Keratinocyte (primary cell): ENCODE results near the gene PTPRD. TPM values are rescaled to one million over a fixed set of nuclear protein-coding genes. Genes with fewer than 3 reads are reported as not detected.

ENCODE experiments used
- DNase-seq: peaks from one replicate; pipeline ENCODE4 v3.0.0-alpha.2; 2011; ENCODE audit warnings: low read depth, missing footprints, low spot score
- FAIRE-seq: peaks from 2 replicates; lab custom pipeline; 2011; peaks lifted over from hg19 to GRCh38; lab: Jason Lieb, UNC
- H2AFZ ChIP-seq: 2 replicates; pipeline ENCODE4 v1.6.0; 2012; ENCODE audit warnings: low read length, control low read depth, inconsistent platforms; ENCODE audit not compliant: control insufficient read depth
- H3K27ac ChIP-seq: 2 replicates; pipeline ENCODE4 v1.5.1; 2011; ENCODE audit warnings: low read length; ENCODE audit not compliant: control insufficient read depth, insufficient read depth
- H3K27me3 ChIP-seq: 3 replicates; pipeline ENCODE4 v1.6.0; 2011; ENCODE audit warnings: low read length; ENCODE audit not compliant: control insufficient read depth, insufficient read depth; ENCODE audit errors: extremely low read depth
- H3K36me3 ChIP-seq, 2 experiments: 2 replicates in 1 of 2; 3 replicates in 1 of 2; pipeline ENCODE4 v1.5.1; 2011; ENCODE audit warnings: low read length in 2 of 2, mild to moderate bottlenecking in 1 of 2; ENCODE audit not compliant: control insufficient read depth in 2 of 2, insufficient read depth in 2 of 2; ENCODE audit errors: extremely low read depth in 1 of 2
- H3K4me1 ChIP-seq: 3 replicates; pipeline ENCODE4 v1.5.1; 2011; ENCODE audit warnings: low read length; ENCODE audit not compliant: control insufficient read depth, insufficient read depth; ENCODE audit errors: extremely low read depth
- H3K4me2 ChIP-seq: 3 replicates; pipeline ENCODE4 v1.6.0; 2011; ENCODE audit warnings: low read depth, low read length; ENCODE audit not compliant: control insufficient read depth, insufficient read depth; ENCODE audit errors: extremely low read depth
- H3K4me3 ChIP-seq, 3 experiments: fragments of 200-600 bp in 1 of 3; sonication (generic) in 1 of 3; 2 replicates in 2 of 3; 3 replicates in 1 of 3; pipeline ENCODE4 v1.5.1; 2011 to 2016; ENCODE audit warnings: low read length in 3 of 3, mild to moderate bottlenecking in 3 of 3, control low read depth in 2 of 3, inconsistent platforms in 1 of 3, low read depth in 1 of 3, mixed read lengths in 1 of 3, mixed run types in 1 of 3, moderate library complexity in 1 of 3; ENCODE audit not compliant: control insufficient read depth in 2 of 3, insufficient read depth in 2 of 3; ENCODE audit errors: extremely low read depth in 1 of 3
- H3K79me2 ChIP-seq: 2 replicates; pipeline ENCODE4 v1.6.0; 2012; ENCODE audit warnings: low read length; ENCODE audit not compliant: control insufficient read depth, insufficient read depth
- H3K9ac ChIP-seq: 3 replicates; pipeline ENCODE4 v1.6.0; 2011; ENCODE audit warnings: low read length; ENCODE audit not compliant: control insufficient read depth, insufficient read depth; ENCODE audit errors: extremely low read depth
- H3K9me1 ChIP-seq: 3 replicates; pipeline ENCODE4 v1.6.0; 2011; ENCODE audit warnings: low read length; ENCODE audit not compliant: control insufficient read depth, insufficient read depth; ENCODE audit errors: extremely low read depth
- H3K9me3 ChIP-seq: 2 replicates; pipeline ENCODE4 v1.5.1; 2012; ENCODE audit warnings: low read depth, low read length; ENCODE audit not compliant: control insufficient read depth
- H4K20me1 ChIP-seq: 3 replicates; pipeline ENCODE4 v1.6.0; 2011; ENCODE audit warnings: low read length; ENCODE audit not compliant: control insufficient read depth, insufficient read depth; ENCODE audit errors: extremely low read depth
- CTCF ChIP-seq, 3 experiments: IDR thresholded peaks in 1 of 3; conservative IDR thresholded peaks in 1 of 3; optimal IDR thresholded peaks in 1 of 3; 2 replicates in 2 of 3; 3 replicates in 1 of 3; pipeline versions ENCODE3 to v1.5.1; 2011; ENCODE audit warnings: low read length in 3 of 3, mild to moderate bottlenecking in 3 of 3, moderate library complexity in 2 of 3, control low read depth in 1 of 3, inconsistent platforms in 1 of 3; ENCODE audit not compliant: insufficient read depth in 2 of 3; ENCODE audit errors: extremely low read depth in 1 of 3
- EZH2 ChIP-seq: IDR thresholded peaks from one replicate; pipeline ENCODE4 v1.6.1; 2012; ENCODE audit warnings: inconsistent platforms, mild to moderate bottlenecking, low read length, moderate library complexity
- dilution Hi-C: fragments of 300-500 bp; cut with MboI; formaldehyde crosslinking; loops from one replicate; pipeline ENCODE4 v1.7.0; 2020; ENCODE audit warnings: low sequenced_read_pairs; ENCODE audit not compliant: extremely low pct_ligation_motif_present
- polyA plus RNA-seq, 5 experiments: library from polyadenylated mRNA; depleted of rRNA in 3 of 5; stranded (reverse) in 3 of 5; stranded (forward) in 1 of 5; unstranded in 1 of 5; fragments of >200 nt; gene quantifications; 1 replicate in 1 of 5; 2 replicates in 3 of 5; 3 replicates in 1 of 5; pipeline versions ENCODE4 v1.2.1 to v1.2.3, GENCODE V29; 2011 to 2012; ENCODE audit warnings: missing spikeins in 2 of 5, low read depth in 1 of 5, low replicate concordance in 1 of 5

Gene PTPRD
- polyA plus RNA-seq, 1 donor (not counting 4 experiments of a cell fraction or from before 2014, with no cell fraction given) = 0.10 TPM

GRCh38 chr9:8570776-8571175, 2042.0 kb downstream of the PTPRD start:
- no peak overlapping the region for H3K4me2 ChIP-seq
- no peak overlapping the region for H3K9ac ChIP-seq
- H3K79me2 ChIP-seq = no peaks in the 10 kb centered on the region
- H3K27ac ChIP-seq = no peak overlapping the region
- no peaks in the 10 kb centered on the region for H4K20me1 ChIP-seq
- FAIRE-seq (no peak), DNase-seq (no peak)
- no peaks in the 10 kb centered on the region for H3K27me3 ChIP-seq
- dilution Hi-C loops = no loop called here
- no peak for TF ChIP-seq EZH2
- no peak for TF ChIP-seq CTCF (optimal IDR thresholded peaks at IDR 0.05 in 1 of 3, IDR thresholded peaks at IDR 0.05 in 1 of 3, conservative IDR thresholded peaks at IDR 0.05 in 1 of 3; ENCODE audit: extremely low read depth in 1 of 3, insufficient read depth in 2 of 3, low read length in 3 of 3)
- H3K4me1 ChIP-seq = no peaks in the 10 kb centered on the region
- H3K4me3 ChIP-seq = no peak overlapping the region
- no peaks in the 10 kb centered on the region for H3K9me1 ChIP-seq
- H2AFZ ChIP-seq = no peak overlapping the region
- no peaks in the 10 kb centered on the region for H3K9me3 ChIP-seq
- H3K36me3 ChIP-seq = no peaks in the 10 kb centered on the region

GRCh38 chr9:8569823-8570222, 2043.0 kb downstream of the PTPRD start:
- Histone ChIP-seq H3K4me1 (no peaks in the 10 kb centered on the region), H3K9me3 (no peaks in the 10 kb centered on the region), H3K27ac (no peak overlapping the region), H3K27me3 (no peaks in the 10 kb centered on the region), H3K36me3 (no peaks in the 10 kb centered on the region), H3K4me3 (no peak overlapping the region), H4K20me1 (no peaks in the 10 kb centered on the region), H2AFZ (no peak overlapping the region), H3K9me1 (no peaks in the 10 kb centered on the region), H3K9ac (no peak overlapping the region), H3K79me2 (no peaks in the 10 kb centered on the region), H3K4me2 (no peak overlapping the region)
- DNase-seq (no peak), FAIRE-seq (no peak)
- TF ChIP-seq EZH2 = no peak
- no peak for TF ChIP-seq CTCF (optimal IDR thresholded peaks at IDR 0.05 in 1 of 3, IDR thresholded peaks at IDR 0.05 in 1 of 3, conservative IDR thresholded peaks at IDR 0.05 in 1 of 3; ENCODE audit: extremely low read depth in 1 of 3, insufficient read depth in 2 of 3, low read length in 3 of 3)
- dilution Hi-C loops = no loop called here
